ENCODE results near the gene DNAJC18.

Gene DNAJC18

DNA sequence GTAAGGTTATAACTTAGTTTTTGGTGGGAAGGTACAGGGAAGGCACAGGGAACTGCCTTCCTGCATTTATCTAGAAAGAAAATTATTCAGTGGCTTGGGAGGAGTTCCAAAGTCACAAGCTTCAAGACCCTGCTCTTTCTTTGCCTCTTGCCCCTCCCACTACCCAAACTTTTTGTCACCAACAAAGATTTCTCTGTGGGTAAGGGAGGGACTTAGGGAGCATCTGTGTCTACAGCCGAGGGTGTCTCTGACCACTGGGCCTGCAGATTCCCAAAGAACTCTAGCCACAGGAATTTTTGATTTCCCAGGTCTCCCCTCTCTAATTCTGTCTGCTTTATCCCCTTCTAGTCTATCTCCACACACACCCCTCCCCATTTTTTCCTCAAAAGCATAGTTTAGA, 21.1 kb upstream of the DNAJC18 start:
- DNase-seq, result no peak

DNA sequence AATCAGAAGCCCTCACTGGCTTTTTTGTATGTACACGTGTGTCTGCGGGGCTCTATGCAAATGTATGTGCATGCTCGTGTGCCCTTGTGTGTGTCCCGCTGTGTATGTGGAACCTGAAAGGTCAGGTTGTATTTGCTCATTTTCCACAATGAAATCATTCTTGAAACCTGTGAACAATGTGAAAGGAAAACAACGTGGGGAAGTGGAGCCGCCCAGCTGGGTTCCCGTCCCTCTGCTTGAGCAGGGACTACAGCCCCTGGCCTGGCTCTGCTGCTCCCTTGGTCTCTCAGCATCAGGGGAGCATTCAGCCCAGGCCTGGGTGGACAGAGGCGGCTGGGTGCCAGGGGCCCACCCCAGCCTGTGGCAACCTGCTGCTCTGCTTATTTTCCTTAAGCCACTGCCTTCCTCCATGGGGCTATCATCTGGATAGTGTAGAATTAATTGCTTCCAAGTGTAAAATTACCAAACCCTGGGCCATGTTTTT, 20.2 kb upstream of the DNAJC18 start:
- DNase-seq, result no peak

DNA sequence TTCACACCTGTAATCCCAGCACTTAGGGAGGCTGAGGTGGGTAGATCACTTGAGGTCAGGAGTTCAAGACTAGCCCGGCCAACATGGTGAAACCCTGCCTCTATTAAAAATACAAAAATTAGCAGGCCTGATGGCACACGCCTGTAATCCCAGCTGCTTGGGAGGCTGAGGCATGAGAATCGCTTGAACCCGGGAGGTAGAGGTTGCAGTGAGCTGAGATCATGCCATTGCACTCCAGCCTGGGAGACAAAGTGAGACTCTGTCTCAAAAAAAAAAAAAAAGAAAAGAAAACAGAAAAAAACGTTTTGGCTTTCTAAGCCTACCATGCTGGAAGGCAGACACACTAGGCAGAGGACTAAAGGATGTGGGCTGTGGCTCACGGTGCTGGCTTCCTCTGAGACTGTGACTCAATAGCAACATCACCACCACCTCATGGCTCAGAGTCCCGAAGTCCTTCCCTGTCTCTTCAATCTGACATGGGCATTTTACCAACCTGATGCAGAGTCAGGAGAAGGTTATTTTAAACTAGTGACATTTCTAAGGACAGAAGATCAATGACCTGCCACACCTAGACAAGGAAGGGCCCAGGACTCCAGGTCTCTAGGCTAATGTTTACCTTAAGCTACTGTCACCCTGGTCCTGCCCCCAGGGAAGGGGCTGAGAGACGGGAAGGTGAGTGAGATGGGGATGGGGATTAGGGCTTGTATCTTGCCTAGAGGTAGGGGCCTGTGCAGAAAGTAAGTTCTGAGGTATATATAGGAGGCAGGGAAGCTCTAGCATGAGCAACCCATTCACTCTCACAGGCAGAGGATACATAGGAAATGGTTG, 19.5 kb upstream of the DNAJC18 start:
- DNase-seq, result peak; percentile 79

DNA sequence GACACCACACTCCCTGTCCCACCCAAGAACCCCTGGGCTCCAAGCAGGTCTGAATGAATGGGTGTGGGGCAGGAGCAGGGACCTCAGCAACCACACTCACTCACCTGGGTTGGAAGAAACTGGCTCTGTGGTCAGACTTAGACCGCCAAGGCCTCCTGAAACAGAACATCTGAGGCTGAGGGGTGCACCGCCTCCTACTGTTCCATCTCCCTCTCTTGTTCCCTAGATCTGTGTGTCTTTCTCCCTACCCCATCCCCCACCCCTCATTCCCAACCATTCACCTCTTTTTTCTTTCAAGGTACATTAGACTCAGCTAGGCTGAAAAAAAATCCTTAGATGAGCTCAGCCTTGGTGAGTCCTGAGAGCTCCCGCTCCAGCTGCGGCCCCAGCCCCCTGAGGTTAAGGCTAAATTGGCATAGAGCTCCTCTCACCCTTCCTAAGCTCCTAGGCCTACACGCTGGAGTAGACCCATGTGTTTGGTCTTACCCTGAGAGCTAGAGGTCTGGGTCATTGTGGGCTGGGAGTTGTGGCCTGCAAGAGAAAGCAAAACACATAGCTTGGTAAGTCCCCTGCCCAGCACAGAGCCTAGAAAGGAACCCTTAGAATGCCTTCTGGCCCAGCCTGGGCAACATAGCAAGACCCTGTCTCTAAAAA, 18.5 kb upstream of the DNAJC18 start:
- no peak for DNase-seq

DNA sequence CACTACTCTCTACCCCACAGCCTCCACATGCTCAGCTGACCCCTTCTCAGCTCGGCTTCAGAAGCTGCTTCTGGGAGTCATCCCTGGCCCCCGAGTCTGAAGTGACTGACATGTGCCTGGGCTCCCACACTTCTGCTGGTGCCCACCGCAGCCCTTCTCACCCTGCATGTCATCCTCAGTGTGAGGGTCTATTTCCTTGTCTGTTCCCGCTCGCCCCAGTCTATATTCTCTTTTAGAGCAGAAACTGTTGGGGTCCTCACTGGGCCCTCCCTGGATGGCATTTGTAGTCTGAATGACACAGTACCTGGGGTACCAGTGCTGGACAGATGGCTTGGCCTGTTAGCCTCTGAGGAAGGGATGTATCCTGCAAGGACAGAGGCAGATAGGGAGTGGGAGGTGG, 17.9 kb upstream of the DNAJC18 start:
- no peak for DNase-seq

DNA sequence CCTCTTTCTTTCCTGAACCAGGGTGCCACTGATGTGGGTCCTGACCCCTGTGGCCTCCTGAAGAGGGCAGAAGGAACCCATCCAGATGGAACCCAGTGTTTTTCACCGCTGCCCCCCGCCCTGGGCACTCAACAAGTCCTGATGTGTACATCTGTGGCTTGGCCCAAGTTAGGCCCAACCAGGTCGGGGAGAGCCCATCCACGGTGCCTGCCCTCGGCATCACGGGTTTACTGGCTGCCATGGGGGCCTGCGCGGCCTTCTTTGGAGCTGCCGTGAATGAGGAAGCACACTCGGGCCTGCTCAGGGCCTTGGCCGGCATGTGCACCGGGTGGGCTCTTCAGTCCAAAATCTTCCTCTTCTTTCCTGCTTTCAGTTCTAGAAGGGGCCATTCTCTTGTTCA, 17.5 kb upstream of the DNAJC18 start:
- DNase-seq, result no peak

DNA sequence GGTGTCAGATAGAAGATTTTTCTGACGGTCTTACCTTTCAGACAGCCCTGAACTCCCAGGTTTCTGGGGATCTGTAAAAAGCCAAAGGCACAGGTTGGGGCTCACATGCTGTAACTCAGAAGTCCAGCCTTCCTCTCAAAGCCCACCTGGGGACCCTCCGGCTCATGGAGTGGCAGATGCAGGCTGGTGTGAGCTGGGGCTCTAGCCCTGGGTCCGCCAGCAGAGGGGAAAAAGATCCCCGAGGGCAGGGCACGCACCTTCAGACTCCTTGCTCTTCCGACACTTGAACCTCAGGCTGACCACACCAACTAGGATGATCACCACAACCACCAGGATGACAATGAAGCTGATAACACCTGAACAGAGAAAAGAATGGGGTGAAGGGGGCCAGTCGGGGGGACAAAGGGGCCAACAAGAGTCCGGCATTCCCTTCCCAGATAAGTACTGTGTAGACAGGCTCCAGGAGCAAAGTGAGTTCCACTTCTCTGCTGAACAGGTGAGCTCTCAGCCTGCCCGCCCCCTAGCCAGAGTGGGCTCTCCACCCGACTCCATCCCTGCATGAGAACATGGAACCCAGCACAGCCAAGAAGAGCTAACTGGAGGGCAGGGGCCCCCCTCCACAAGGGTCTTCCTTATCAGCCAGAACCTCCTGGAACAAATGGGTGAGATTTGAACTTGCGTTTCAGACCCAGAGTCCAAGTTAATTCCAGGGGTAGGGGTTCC, 15.4 kb upstream of the DNAJC18 start:
- no peak for DNase-seq

DNA sequence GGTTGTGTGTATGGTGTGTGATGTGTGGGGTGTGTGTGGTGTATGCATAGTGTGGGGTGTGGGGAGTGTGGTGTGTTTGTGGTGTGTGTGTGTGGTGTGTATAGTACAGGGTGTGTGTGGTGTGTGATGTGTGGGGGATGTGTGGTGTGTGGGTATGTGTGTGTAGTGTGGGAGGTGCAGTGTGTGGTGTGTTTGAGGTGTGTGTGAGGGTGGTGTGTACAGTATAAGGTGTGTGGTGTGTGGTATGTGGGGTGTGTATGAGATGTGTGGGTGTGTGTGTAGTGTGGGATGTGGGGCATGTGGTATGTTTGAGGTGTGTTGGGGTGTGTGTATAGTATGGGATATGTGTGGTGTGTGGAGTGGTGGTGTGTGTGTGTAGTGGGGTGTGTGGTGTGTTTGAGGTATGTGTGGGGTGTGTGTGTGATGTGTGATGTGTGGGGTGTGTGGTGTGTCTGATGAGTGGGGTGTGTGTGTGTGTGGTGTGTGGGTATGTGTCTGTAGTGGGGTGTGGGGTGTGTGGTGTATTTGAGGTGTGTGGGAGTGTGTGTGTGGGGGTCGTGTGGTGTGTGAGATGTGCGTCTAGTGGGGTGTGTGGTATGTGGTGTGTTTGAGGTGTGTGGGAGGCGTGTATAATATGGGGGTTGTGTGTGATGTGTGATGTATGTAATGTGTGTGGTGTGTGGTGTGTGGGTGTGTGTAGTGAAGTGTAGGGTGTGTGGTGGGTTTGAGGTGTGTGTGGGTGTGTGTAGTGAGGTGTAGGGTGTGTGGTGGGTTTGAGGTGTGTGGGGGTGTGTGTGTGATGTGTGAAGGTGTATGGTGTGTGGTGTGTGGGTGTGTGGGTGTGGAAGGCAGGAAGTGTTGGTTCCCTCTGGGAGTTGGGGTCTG, 14.6 kb upstream of the DNAJC18 start:
- no peak for DNase-seq

DNA sequence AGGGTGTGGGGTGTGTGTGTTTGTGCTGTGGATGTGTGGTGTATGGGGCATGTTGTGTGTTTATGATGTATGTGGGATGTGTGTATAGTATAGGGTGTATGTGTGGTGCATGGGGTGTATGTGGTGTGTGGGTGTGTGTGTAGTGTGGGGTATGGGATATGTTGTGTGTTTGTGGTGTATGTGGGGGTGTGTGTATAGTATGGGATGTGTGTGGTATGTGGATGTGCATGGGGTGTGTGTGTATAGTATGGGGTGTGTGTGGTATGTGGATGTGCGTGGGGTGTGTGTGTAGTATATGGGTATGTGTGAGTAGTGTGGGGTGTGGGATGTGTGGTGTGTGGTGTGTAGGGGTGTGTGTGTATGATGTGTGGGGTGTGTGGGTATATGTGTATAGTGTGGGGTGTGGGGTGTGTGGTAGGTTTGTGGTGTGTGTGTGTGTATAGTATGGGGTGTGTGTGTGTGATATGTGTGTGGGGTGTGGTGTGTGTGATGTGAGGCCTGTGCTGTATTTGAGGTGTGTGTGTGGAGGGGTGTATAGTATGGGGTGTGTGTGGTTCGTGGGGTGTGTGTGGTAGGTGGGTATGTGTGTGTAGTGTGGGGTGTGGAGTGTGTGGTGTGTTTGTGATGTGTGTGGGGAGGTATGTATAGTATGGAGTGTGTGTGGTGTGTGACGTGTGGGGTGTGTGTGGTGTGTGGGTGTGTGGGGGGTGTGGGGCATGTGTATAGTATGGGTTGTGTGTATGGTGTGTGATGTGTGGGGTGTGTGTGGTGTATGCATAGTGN, 12.7 kb upstream of the DNAJC18 start:
- peak; percentile 54 for DNase-seq

DNA sequence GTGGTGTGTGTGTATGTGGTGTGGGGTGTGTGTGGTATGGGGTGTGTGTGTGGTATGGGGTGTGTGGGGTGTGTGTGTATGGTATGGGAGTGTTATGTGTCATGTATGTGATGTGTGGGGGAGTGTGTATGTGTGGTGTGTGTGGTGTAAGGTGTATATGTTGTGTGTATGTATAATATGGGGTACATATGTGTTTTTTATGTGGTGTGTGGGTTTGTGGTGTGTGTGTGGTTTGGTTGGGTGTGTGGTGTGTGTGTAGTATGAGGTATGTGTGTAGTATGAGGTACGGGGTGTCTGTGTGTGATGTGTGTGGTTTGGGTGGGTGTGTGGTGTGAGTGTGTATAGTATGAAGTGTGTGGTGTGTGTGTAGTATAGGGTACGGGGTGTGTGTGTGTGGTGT, 11.9 kb upstream of the DNAJC18 start:
- DNase-seq, result peak; percentile 54

DNA sequence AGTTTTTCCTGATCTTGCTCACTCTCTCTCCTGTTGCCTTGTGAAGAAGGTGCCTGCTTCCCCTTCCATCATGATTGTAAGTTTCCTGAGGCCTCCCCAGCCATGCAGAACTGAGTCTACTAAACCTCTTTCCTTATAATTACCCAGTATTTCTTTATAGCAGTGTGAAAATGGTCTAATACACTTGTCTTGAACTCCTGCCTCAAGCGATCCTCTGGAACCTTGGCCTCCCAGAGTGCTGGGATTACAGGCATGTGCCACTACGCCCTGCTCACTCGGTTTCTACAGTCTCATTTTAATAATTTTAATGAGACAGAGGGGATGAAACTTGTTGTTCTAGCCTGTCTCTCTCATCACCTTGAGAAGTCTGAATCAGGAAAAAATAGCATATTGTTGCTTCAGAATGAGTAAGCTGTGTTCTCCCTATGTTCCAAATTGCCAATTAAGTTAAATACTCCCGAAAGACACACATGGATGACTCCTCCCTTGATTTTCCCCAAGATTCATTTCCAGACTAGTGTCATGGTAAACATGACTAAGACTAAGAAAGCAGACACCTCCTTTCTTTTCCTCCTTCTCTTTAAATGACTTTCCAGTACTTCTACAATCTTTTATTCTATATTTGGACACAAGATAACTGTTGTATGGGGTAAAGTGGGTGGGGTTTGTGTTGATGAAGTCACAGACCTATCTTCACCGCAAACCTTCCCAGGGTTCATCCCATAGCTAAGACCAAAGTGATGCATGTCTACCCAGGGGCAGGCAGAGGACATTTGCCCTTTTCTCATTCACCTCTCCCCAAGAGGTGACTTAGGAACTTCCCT, 7.8 kb upstream of the DNAJC18 start:
- peak; percentile 61 for DNase-seq

DNA sequence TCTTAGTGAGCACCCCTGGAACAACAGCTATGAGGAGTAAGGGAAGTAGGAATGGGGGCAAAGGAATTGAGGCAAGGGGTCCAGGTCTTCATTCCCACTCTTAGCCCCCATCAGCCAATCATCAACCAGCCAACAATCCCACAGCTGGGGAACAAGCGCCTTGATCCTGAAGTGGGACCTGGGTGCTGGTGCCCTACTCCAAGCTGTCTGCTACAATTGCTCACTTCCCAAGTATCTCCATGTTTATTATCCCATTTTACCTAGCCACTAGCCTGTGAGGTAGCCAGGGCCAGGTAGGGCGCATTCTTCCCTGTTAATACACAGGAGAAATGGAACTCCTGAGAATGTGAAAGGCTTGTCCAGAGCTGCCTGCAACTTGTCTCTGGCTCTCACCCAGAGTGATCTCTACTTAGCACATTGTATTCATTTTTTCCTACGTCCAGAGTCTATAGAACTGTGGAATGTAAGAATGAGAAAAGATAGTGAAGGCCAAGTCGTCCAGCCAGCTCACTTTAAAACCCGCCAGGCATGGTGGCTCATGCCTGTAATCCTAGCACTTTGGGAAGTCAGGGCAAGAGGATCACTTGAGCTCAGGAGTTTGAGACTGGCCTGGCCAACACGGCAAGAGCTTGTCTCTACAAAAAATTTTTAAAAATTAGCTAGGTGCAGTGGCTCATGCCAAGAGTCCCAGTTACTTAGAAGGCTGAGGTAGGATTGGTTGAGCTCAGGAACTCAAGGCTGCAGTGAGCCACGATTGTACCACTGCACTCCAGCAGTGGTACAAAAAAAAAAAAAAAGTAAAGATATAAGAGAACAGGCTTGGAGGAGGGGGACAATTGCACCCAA, 6.2 kb upstream of the DNAJC18 start:
- no peak for DNase-seq

DNA sequence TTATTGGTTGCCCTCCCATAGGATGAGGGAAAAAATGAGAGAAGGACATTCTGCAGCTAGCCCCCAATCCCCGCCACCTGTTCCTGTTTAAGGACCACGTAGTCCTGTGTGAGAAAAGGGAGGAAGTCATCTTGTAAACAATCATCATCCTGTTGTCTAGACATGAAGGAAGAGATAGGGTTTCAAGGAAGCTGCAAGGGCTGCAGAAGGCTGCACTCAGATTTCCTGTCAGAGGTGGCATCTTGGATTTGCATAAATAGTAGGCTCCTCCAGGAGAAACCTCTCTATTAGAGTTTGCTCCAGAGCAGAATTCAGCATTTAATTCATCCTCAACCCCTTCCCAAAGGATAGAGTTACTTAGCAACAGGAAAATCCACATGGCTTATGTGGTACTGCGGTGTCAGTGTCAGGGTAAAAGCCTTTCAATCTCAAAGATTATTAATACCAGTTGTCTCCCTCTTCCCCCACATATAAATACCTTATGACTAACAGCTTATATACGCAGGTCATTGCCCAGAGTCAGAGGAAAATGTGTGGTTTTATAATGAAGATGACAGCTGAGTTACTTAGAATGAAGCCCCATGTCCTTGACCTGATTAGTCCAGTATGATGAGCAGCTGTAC, 4.6 kb upstream of the DNAJC18 start:
- DNase-seq, result peak; percentile 50

DNA sequence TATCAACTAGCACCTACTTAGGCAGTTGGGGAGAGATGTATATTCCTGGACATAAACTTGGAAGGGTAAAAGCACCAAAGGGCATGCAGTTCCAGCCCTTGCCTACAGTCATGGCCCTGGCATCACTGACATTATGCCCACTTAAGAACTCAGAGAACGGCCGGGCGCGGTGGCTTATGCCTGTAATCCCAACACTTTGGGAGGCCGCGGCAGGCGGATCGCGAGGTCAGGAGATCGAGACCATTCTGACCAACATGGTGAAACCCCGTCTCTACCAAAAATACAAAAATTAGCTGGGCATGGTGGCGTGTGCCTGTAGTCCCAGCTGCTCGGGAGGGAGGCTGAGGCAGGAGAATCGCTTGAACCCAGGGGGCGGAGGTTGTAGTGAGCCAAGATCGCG, 1.1 kb upstream of the DNAJC18 start:
- DNase-seq, result peak; percentile 33

DNA sequence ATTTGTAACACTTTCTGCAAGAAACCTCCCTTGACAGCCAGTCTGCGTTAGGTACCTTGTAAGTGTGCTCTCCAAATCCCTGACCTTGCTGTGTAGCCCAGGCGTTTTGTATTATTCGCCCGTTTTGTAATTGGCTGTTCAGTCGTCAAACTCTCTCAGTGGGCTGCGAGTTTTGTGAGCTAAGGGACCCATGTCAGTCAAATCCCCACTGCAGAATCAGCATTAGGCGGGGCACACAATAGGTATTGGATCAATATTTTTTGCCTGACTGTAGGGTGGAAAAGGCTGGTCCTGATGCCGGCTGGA, 665 bp downstream of the DNAJC18 start:
- no peak for DNase-seq

DNA sequence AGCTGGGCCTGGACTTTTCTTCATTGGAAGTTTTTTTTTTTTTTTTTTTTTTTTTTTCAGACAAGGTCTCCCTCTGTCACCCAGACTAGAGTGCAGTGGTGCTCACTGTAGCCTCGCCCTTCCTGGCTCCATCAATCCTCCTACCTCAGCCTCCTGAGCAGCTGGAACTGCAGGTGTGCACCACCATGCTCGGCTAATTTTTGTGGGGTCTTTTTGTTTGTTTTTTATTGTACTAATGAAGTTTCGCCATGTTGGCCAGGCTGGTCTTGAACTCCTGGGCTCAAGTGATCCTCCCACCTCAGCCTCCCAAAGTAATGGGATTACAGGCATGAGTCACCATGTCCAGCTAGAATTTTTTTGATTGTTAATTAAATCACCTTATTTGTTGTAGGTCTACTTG, 3.6 kb downstream of the DNAJC18 start:
- DNase-seq, result no peak

DNA sequence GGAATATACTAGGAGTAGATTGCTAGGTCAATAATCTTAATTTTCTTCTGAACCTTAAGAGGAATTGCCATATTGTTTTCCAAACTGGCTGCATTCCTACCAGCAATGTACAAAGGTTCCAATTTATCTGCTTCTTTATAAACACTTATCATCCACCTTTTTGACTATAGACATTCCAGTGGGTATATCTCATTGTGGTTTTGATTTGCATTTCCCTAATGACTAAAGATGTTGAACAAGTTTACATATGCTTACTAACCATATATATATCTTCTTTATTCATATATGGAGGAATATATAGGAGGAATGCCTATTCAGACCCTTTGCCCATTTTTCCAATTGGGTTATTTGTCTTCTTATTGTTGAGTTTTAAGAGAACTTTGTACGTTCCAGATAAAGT, 7.6 kb downstream of the DNAJC18 start:
- no peak for DNase-seq

DNA sequence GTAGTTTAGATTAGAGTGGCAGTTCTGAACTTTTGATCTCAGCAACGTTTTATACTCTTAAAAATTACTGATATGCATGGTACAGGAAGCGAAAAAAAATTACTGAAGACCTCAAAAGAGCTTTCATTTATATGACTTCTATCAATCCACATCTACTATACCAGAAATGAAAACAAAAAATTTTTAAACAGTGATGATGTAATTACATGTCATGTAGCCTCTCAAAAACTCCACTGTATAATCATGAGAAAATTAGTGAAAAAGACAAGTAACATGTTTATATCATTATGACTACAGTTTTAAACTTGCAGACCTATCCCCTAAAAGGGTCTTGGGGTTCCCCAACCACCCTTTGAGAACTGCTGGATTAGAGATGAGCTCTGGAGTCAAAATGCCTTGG, 9.3 kb downstream of the DNAJC18 start:
- DNase-seq, result no peak

DNA sequence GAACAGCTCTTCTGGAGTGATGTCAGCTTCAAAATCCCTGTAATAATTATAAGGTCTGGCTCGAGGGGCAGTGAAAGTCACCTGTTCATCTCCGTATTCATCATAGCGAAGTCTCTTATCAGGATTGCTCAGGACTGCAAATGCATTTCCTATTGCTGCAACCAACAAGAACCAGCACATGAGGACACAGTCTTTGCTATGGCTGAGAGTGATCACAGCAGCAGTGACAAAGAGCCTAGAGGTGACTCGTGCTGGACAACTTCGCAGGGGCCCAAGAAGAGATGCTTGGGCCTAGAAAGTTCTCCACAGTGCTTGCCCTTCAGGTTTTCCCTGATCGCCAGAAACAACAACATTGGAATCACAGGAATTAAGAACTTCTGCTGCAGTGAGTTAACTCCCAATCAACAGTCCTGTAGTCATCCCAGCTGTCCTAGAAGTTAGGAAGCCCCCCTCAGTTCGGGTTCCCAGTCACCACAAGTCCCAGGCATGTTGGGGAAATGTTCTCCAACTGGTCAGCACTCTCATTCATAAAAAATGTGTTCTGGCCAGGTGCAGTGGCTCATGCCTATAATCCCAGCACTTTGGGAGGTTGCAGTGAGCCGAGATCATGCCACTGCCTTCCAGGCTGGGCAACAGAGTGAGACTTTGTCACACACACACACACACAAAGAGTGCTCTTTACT, 13.0 kb downstream of the DNAJC18 start:
- no peak for DNase-seq

Measured in activated CD8-positive, alpha-beta memory T cell treated with anti-CD3 and anti-CD28 coated beads for 24 hours (primary cell).